ENCODE results near the gene NREP.
A peak's percentile ranks its signal among the peaks of the same experiment; 100 is the strongest.

The NREP gene

GRCh38 chr5:111756581-111757354 is at the start of gene NREP:
NREP (minus strand) TSS chr5:111757194; CDS start chr5:111755772, 1,422 bp downstream.
- H3K4me3 ChIP-seq = peak within 1 kb of the TSS; percentile 36 to 67 (median 50)
- H3K27ac ChIP-seq = peak within 1 kb of the TSS; percentile 46 to 95 (median 86)

GRCh38 chr5:111806753-111807152 is 49.8 kb upstream of the NREP start:
- no peak overlapping the region for H3K27ac ChIP-seq
- no peak overlapping the region for H3K4me3 ChIP-seq

- Histone ChIP-seq H3K27ac (no peak overlapping the region), H3K4me3 (no peak overlapping the region)
These were observed 49.2 kb upstream of the NREP start for GRCh38 chr5:111806156-111806555.

- H3K4me3 ChIP-seq = no peak overlapping the region
- H3K27ac ChIP-seq = no peak overlapping the region
These were observed 48.1 kb upstream of the NREP start for GRCh38 chr5:111805071-111805470.

GRCh38 chr5:111800351-111800750 is 43.4 kb upstream of the NREP start:
- Histone ChIP-seq H3K4me3 (no peak overlapping the region), H3K27ac (no peak overlapping the region)

GRCh38 chr5:111795142-111795541 is 38.1 kb upstream of the NREP start:
- H3K27ac ChIP-seq = no peak overlapping the region
- H3K4me3 ChIP-seq = no peak overlapping the region

GRCh38 chr5:111792471-111793058 is 35.6 kb upstream of the NREP start:
- no peak overlapping the region for H3K4me3 ChIP-seq
- H3K27ac ChIP-seq = peak overlapping the region in 1 of 21 experiments; percentile 33

GRCh38 chr5:111790295-111790694 is 33.3 kb upstream of the NREP start:
- no peak overlapping the region for H3K4me3 ChIP-seq
- no peak overlapping the region for H3K27ac ChIP-seq

- no peak overlapping the region for H3K27ac ChIP-seq
- H3K4me3 ChIP-seq = no peak overlapping the region
These were observed 30.0 kb upstream of the NREP start for GRCh38 chr5:111787006-111787405.

GRCh38 chr5:111784491-111785181 is 27.6 kb upstream of the NREP start:
- H3K4me3 ChIP-seq = no peak overlapping the region
- no peak overlapping the region for H3K27ac ChIP-seq

- Histone ChIP-seq H3K4me3 (no peak overlapping the region), H3K27ac (no peak overlapping the region)
These were observed 26.5 kb upstream of the NREP start for GRCh38 chr5:111783537-111783936.

GRCh38 chr5:111782216-111782615 is 25.2 kb upstream of the NREP start:
- Histone ChIP-seq H3K4me3 (no peak overlapping the region), H3K27ac (no peak overlapping the region)

GRCh38 chr5:111781200-111781599 is 24.2 kb upstream of the NREP start:
- Histone ChIP-seq H3K4me3 (no peak overlapping the region), H3K27ac (no peak overlapping the region)

- Histone ChIP-seq H3K27ac (no peak overlapping the region), H3K4me3 (no peak overlapping the region)
These were observed 22.9 kb upstream of the NREP start for GRCh38 chr5:111779922-111780292.

- Histone ChIP-seq H3K27ac (no peak overlapping the region), H3K4me3 (no peak overlapping the region)
These were observed 22.4 kb upstream of the NREP start for GRCh38 chr5:111779260-111779921.

GRCh38 chr5:111776913-111777781 is 20.2 kb upstream of the NREP start:
- H3K27ac ChIP-seq = no peak overlapping the region
- H3K4me3 ChIP-seq = no peak overlapping the region

GRCh38 chr5:111775224-111775623 is 18.2 kb upstream of the NREP start:
- Histone ChIP-seq H3K4me3 (no peak overlapping the region), H3K27ac (no peak overlapping the region)

- H3K27ac ChIP-seq = no peak overlapping the region
- no peak overlapping the region for H3K4me3 ChIP-seq
These were observed 17.5 kb upstream of the NREP start for GRCh38 chr5:111774525-111774924.

GRCh38 chr5:111772456-111773122 is 15.6 kb upstream of the NREP start:
- no peak overlapping the region for H3K4me3 ChIP-seq
- no peak overlapping the region for H3K27ac ChIP-seq

Data from skin epidermis (tissue), 12 donors.